ENCODE measurements around the gene CLCN3. TPM values are rescaled to one million over a fixed set of nuclear protein-coding genes. Genes with fewer than 3 reads are reported as not detected.
A peak's percentile ranks its signal among the peaks of the same experiment; 100 is the strongest.
"Not testable (repeated sequence)": the region's sequence is repeated elsewhere in the genome, so short reads cannot be mapped to it uniquely, and the experiment has no call there.

CLCN3 gene
- total RNA-seq (10 to 100 TPM; 32.8 to 36.1 TPM), polyA plus RNA-seq (10 to 100 TPM; 11.2 to 11.8 (median 11.8) TPM), total RNA-seq (49.7 to 135 (median 100) reads per million in 6 experiments)

GRCh38 chr4:169619958-169620879 lies at the start of gene CLCN3:
TSS of gene CLCN3 (plus strand) at chr4:169620578. CDS start at chr4:169635929, 15,351 bp downstream.
- POLR2A ChIA-PET, result interaction anchor here (0.7 to 3.4 kb wide), 9 partner anchors 9 to 610 kb away, joined by 3 to 20 read pairs (median 5); partner anchors contain the start of genes CBR4, HPF1, MFAP3L and NEK1
- Mint-ChIP-seq H3K4me3 (peak within 1 kb of the TSS; percentile 89 to 99 (median 96)), H3K36me3 (peaks cover 0 to 2% (median 0%) of the 10 kb centered on the region in 3 donors), H3K27ac (peak within 1 kb of the TSS; percentile 97 to 100 (median 99)), H3K9me3 (no peaks in the 10 kb centered on the region), H3K4me1 (peaks cover 18 to 72% (median 61%) of the 10 kb centered on the region in 4 donors), H3K27me3 (no peaks in the 10 kb centered on the region)
- peak; percentile 69 to 90 (median 86) for DNase-seq
- ATAC-seq, result peak; percentile 75 to 78

GRCh38 chr4:169571012-169571411 lies 49.4 kb upstream of the CLCN3 start:
- ATAC-seq, DNase-seq, H3K9me3 Mint-ChIP-seq, H3K27me3 Mint-ChIP-seq, H3K4me3 Mint-ChIP-seq, POLR2A ChIA-PET: not testable (repeated sequence)
- H3K27ac Mint-ChIP-seq, result peak overlapping the region in 1 of 10 donors; percentile 58
- H3K36me3 Mint-ChIP-seq, result peaks cover 18 to 47% (median 26%) of the 10 kb centered on the region in 3 donors
- H3K4me1 Mint-ChIP-seq, result peaks cover 3 to 28% (median 5%) of the 10 kb centered on the region in 4 donors

GRCh38 chr4:169571435-169571834 lies 48.9 kb upstream of the CLCN3 start:
- Mint-ChIP-seq H3K9me3 (no peaks in the 10 kb centered on the region), H3K27me3 (no peaks in the 10 kb centered on the region), H3K4me1 (peaks cover 1 to 25% (median 3%) of the 10 kb centered on the region in 4 donors), H3K36me3 (peaks cover 18 to 50% (median 29%) of the 10 kb centered on the region in 3 donors), H3K27ac (peak overlapping the region in 1 of 10 donors; percentile 58), H3K4me3 (no peak overlapping the region)
- ATAC-seq (no peak), DNase-seq (no peak)
- POLR2A ChIA-PET, result no interaction called here

GRCh38 chr4:169573889-169574288 lies 46.5 kb upstream of the CLCN3 start:
- H3K9me3 Mint-ChIP-seq, result no peaks in the 10 kb centered on the region
- H3K4me3 Mint-ChIP-seq, result peak overlapping the region in 1 of 10 donors; percentile 9
- POLR2A ChIA-PET, result no interaction called here
- no peak for DNase-seq
- H3K36me3 Mint-ChIP-seq, result peaks cover 18 to 53% (median 33%) of the 10 kb centered on the region in 3 donors
- ATAC-seq, result no peak
- H3K27me3 Mint-ChIP-seq, result no peaks in the 10 kb centered on the region
- H3K27ac Mint-ChIP-seq, result peak overlapping the region in 3 of 10 donors; percentile 33 to 51 (median 47)
- peaks cover 0 to 24% (median 0%) of the 10 kb centered on the region in 4 donors for H3K4me1 Mint-ChIP-seq

- Mint-ChIP-seq H3K4me1 (no peaks in the 10 kb centered on the region), H3K27ac (peak overlapping the region in 1 of 10 donors; percentile 13), H3K27me3 (no peaks in the 10 kb centered on the region), H3K9me3 (no peaks in the 10 kb centered on the region), H3K36me3 (peaks cover 0 to 55% (median 6%) of the 10 kb centered on the region in 3 donors), H3K4me3 (no peak overlapping the region)
- POLR2A ChIA-PET, result no interaction called here
- DNase-seq (no peak), ATAC-seq (no peak)
Observed at GRCh38 chr4:169582203-169582602, 38.2 kb upstream of the CLCN3 start.

DNA sequence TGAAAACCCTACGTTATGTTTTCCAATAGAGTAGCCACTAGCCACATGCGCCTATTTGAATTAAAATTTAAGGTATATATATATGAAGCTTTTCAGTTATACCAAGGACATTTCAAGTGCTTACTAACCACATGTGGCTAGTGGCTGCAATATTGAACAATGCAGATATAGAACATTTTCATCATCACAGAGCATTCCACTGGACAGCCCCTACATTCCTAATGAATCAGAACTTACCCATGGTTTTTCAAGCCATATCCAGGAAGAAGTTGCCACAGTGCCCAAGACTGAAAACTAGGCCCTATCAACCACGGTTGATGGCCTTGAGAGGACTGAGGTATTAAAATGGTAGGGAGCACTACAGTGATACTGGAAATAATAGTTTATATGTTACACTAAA lies 37.7 kb upstream of the CLCN3 start:
- Mint-ChIP-seq H3K9me3 (no peaks in the 10 kb centered on the region), H3K4me1 (no peaks in the 10 kb centered on the region), H3K4me3 (no peak overlapping the region), H3K27me3 (no peaks in the 10 kb centered on the region), H3K36me3 (peaks cover 0 to 58% (median 6%) of the 10 kb centered on the region in 3 donors), H3K27ac (peak overlapping the region in 2 of 10 donors; percentile 13 to 40)
- no peak for DNase-seq
- POLR2A ChIA-PET, result no interaction called here
- ATAC-seq, result no peak

DNA sequence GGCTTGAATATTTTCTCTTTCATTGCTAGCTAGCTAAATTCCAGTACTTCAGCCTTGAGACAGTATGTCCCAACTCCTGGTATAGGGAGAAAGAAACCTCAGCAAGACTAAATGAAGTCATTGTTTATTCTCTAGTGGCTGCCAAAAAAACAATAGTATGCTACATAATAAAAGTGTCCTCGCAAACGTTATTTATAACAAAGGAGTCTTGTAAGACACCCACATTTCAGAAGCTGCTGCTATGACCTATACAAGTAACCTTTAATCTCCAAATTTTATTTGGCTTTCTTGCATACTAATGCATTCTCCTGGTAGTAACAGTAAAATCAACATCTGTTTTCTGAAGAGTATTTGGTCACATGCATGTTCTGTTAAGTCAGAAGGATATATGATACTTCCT lies 36.8 kb upstream of the CLCN3 start:
- no peaks in the 10 kb centered on the region for H3K4me1 Mint-ChIP-seq
- H3K4me3 Mint-ChIP-seq, result no peak overlapping the region
- peak overlapping the region in 1 of 10 donors; percentile 19 for H3K27ac Mint-ChIP-seq
- H3K27me3 Mint-ChIP-seq, result no peaks in the 10 kb centered on the region
- no peaks in the 10 kb centered on the region for H3K9me3 Mint-ChIP-seq
- H3K36me3 Mint-ChIP-seq, result peaks cover 0 to 59% (median 6%) of the 10 kb centered on the region in 3 donors
- POLR2A ChIA-PET, result no interaction called here
- DNase-seq (no peak), ATAC-seq (no peak)

DNA sequence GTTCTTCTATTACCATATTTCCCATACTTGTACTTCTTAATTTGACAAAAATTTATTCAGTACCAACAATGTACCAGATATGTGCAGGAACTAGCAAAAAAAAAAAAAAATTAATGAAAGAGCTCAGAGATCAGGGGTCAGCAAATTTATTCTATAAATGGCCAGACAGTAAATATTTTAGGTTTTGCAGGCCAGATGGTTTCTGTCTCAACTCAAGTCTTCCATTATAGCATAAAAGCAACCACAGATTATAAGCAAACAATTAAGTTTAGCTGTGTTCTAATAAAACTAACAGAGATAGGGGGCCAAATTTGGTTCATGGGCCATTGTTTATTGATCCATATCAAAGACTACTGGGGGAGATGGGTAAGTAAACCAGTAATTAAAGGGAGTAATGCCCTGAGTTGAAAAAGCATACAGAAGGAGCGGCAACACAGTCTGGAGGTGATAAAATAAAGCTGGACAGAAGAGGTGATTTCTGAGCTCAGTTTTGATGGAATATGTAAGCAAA lies 27.3 kb upstream of the CLCN3 start:
- DNase-seq, result no peak
- H3K4me1 Mint-ChIP-seq, result no peaks in the 10 kb centered on the region
- H3K9me3 Mint-ChIP-seq, result no peaks in the 10 kb centered on the region
- peaks cover 5 to 65% (median 16%) of the 10 kb centered on the region in 3 donors for H3K36me3 Mint-ChIP-seq
- POLR2A ChIA-PET, result no interaction called here
- ATAC-seq, result no peak
- H3K27me3 Mint-ChIP-seq, result no peaks in the 10 kb centered on the region
- H3K27ac Mint-ChIP-seq, result no peak overlapping the region
- no peak overlapping the region for H3K4me3 Mint-ChIP-seq

- POLR2A ChIA-PET, result no interaction called here
- H3K27ac Mint-ChIP-seq, result no peak overlapping the region
- H3K36me3 Mint-ChIP-seq, result peaks cover 5 to 68% (median 12%) of the 10 kb centered on the region in 3 donors
- no peaks in the 10 kb centered on the region for H3K4me1 Mint-ChIP-seq
- H3K9me3 Mint-ChIP-seq, result no peaks in the 10 kb centered on the region
- H3K27me3 Mint-ChIP-seq, result no peaks in the 10 kb centered on the region
- no peak for DNase-seq
- H3K4me3 Mint-ChIP-seq, result no peak overlapping the region
- no peak for ATAC-seq
Observed at GRCh38 chr4:169594560-169595195, 25.7 kb upstream of the CLCN3 start.

DNA sequence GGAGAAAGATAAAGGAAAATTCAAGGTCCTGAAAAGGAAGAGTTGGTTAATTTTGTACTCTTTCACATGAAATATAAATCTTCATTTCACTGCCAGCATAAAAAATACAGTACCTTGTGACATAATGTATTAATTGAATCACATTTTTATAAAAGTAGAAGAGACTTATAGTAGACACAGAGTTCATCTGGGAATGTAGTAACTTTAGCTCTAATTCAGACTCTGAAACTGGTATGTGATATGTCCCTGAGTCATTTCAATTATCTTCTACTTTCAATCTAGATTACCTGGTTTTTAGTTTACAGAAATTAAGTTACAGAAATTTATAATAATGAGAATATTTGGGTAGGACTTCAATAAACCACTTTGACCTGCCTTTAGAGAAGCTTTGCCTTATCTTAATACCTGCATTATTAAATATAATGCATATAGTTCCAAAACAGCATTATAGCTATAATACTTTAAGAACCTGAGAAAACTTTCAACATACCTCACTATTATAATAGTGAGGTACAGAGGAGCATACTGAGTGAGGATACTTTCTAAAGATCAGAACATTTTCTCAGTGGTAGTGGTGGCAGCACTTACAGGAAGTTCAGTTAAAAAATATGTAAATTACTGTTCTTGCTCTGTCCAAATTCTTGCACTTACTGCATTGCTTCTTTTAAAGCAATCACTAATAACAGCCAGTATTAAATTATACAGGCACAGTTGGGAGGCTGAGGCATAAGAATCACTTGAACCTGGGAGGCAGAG lies 19.2 kb upstream of the CLCN3 start:
- ATAC-seq, result no peak
- POLR2A ChIA-PET, result interaction anchor here (0.5 kb wide), 1 partner anchor 32 kb away, joined by 9 read pairs; no protein-coding TSS in a partner anchor
- Mint-ChIP-seq H3K4me3 (no peak overlapping the region), H3K9me3 (no peaks in the 10 kb centered on the region), H3K27me3 (no peaks in the 10 kb centered on the region), H3K36me3 (peaks cover 0 to 57% (median 15%) of the 10 kb centered on the region in 3 donors), H3K4me1 (peaks cover 1 to 19% (median 13%) of the 10 kb centered on the region in 4 donors), H3K27ac (no peak overlapping the region)
- DNase-seq, result no peak

DNA sequence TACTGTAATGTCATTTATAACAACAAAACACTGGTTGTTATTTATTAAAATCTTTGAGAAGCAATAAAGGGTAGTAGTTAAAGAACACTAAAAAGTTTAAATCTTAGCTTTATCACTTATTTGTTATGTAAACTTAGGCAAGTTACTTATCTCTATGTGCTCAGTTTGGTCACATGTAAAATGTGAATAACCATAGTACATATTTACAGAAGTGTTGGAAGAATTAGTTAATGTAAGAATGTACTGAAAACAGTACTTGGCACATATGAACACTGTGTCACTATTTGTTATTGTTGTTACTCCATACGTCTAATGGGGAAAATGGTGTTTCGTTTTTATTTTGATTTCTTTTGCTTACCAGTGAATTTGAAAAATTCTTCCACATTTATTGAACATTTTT lies 17.1 kb upstream of the CLCN3 start:
- H3K9me3 Mint-ChIP-seq, result no peaks in the 10 kb centered on the region
- H3K4me1 Mint-ChIP-seq, result peaks cover 6 to 26% (median 23%) of the 10 kb centered on the region in 4 donors
- peak overlapping the region in 1 of 10 donors; percentile 12 for H3K27ac Mint-ChIP-seq
- H3K27me3 Mint-ChIP-seq, result no peaks in the 10 kb centered on the region
- no peak for DNase-seq
- POLR2A ChIA-PET, result no interaction called here
- no peak overlapping the region for H3K4me3 Mint-ChIP-seq
- peaks cover 0 to 49% (median 11%) of the 10 kb centered on the region in 3 donors for H3K36me3 Mint-ChIP-seq
- no peak for ATAC-seq

Measured in naive thymus-derived CD8-positive, alpha-beta T cell (primary cell).